ENCODE measurements around the gene ATP8A1.

DNA sequence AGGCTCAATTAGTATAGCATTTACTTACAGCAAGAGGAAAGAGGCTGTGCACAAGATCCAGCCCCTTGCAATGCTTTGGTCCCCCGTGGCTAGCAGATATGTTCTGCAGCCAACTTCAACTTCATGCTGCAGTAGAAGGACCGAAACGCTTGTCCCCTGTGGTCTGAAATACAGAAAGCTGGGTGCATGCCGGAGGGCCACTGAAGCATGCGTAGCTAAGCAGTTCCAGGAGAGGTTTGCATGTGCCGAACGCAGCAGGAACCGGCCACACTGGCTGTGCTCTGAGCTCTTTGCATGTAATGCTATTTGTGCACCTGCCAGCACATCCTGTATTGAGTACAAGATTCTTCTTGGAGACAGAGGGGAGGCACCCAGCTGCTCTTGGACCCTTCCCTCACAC, 295.4 kb downstream of the ATP8A1 start:
- TF ChIP-seq, protein P1, sequence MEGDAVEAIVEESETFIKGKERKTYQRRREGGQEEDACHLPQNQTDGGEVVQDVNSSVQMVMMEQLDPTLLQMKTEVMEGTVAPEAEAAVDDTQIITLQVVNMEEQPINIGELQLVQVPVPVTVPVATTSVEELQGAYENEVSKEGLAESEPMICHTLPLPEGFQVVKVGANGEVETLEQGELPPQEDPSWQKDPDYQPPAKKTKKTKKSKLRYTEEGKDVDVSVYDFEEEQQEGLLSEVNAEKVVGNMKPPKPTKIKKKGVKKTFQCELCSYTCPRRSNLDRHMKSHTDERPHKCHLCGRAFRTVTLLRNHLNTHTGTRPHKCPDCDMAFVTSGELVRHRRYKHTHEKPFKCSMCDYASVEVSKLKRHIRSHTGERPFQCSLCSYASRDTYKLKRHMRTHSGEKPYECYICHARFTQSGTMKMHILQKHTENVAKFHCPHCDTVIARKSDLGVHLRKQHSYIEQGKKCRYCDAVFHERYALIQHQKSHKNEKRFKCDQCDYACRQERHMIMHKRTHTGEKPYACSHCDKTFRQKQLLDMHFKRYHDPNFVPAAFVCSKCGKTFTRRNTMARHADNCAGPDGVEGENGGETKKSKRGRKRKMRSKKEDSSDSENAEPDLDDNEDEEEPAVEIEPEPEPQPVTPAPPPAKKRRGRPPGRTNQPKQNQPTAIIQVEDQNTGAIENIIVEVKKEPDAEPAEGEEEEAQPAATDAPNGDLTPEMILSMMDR (conservative IDR thresholded peaks at IDR 0.05; ENCODE audit: low read length) = no peak
- no peak for TF ChIP-seq EZH2phosphoT487 (IDR thresholded peaks at IDR 0.05; ENCODE audit: borderline replicate concordance, low read depth, low read length)
